ENCODE results near the gene FAM222A.

Gene FAM222A

GRCh38 chr12:109797905-109798669 is 84.5 kb downstream of the FAM222A start:
- DNase-seq (ENCODE audit: low read depth, low spot score), result no peak

GRCh38 chr12:109798691-109799090 is 85.1 kb downstream of the FAM222A start:
- no peak for DNase-seq (ENCODE audit: low read depth, low spot score)

- DNase-seq (ENCODE audit: low read depth, low spot score), result no peak
Measured at GRCh38 chr12:109800536-109800935, 86.9 kb downstream of the FAM222A start.

- DNase-seq (ENCODE audit: low read depth, low spot score), result no peak
Measured at GRCh38 chr12:109802828-109803227, 89.2 kb downstream of the FAM222A start.

GRCh38 chr12:109803678-109804077 is 90.1 kb downstream of the FAM222A start:
- DNase-seq (ENCODE audit: low read depth, low spot score), result no peak

GRCh38 chr12:109804820-109805761 is 91.5 kb downstream of the FAM222A start:
- peak; percentile 20 for DNase-seq (ENCODE audit: low read depth, low spot score)

GRCh38 chr12:109807954-109808643 is 94.5 kb downstream of the FAM222A start:
- DNase-seq (ENCODE audit: low read depth, low spot score), result no peak

- DNase-seq (ENCODE audit: low read depth, low spot score), result no peak
Measured at GRCh38 chr12:109808876-109809646, 95.4 kb downstream of the FAM222A start.

- no peak for DNase-seq (ENCODE audit: low read depth, low spot score)
Measured at GRCh38 chr12:109810954-109811623, 97.5 kb downstream of the FAM222A start.

GRCh38 chr12:109811624-109811995 is 98.0 kb downstream of the FAM222A start:
- DNase-seq (ENCODE audit: low read depth, low spot score), result no peak

GRCh38 chr12:109813810-109814416 is 100.3 kb downstream of the FAM222A start:
- no peak for DNase-seq (ENCODE audit: low read depth, low spot score)

- no peak for DNase-seq (ENCODE audit: low read depth, low spot score)
Measured at GRCh38 chr12:109814600-109815150, 101.0 kb downstream of the FAM222A start.

GRCh38 chr12:109815225-109815624 is 101.6 kb downstream of the FAM222A start:
- DNase-seq (ENCODE audit: low read depth, low spot score), result no peak

- no peak for DNase-seq (ENCODE audit: low read depth, low spot score)
Measured at GRCh38 chr12:109815757-109816617, 102.4 kb downstream of the FAM222A start.

GRCh38 chr12:109816870-109817269 is 103.2 kb downstream of the FAM222A start:
- no peak for DNase-seq (ENCODE audit: low read depth, low spot score)

GRCh38 chr12:109817627-109818231 is 104.1 kb downstream of the FAM222A start:
- no peak for DNase-seq (ENCODE audit: low read depth, low spot score)

GRCh38 chr12:109818253-109818652 is 104.6 kb downstream of the FAM222A start:
- no peak for DNase-seq (ENCODE audit: low read depth, low spot score)

GRCh38 chr12:109818905-109819500 is 105.4 kb downstream of the FAM222A start:
- no peak for DNase-seq (ENCODE audit: low read depth, low spot score)

All from iPS DF 19.7 (cell line).